H4 (cell line): Measurements from ENCODE around the gene MTG2. TPM values are rescaled to one million over a fixed set of nuclear protein-coding genes. Genes with fewer than 3 reads are reported as not detected.

ENCODE experiments used
- DNase-seq: peaks from one replicate; pipeline ENCODE4 v3.0.0-alpha.2; 2015; ENCODE audit warnings: low spot score
- total RNA-seq: library from RNA; depleted of rRNA; stranded (reverse); fragments of >200 nt; shearing (Covaris generic); gene quantifications from 2 replicates; pipeline ENCODE4 v1.2.3, GENCODE V29; 2014

The MTG2 gene
- total RNA-seq, 1 experiment from 2014 or later = 13.3 TPM

- DNase-seq = no peak
Observed at GRCh38 chr20:62203378-62204030, 20.7 kb downstream of the MTG2 start.

GRCh38 chr20:62205618-62206387 lies 23.0 kb downstream of the MTG2 start:
- DNase-seq = no peak

- no peak for DNase-seq
Observed at GRCh38 chr20:62206388-62206775, 23.6 kb downstream of the MTG2 start.

- DNase-seq = no peak
Observed at GRCh38 chr20:62208061-62208794, 25.4 kb downstream of the MTG2 start.

- DNase-seq = no peak
Observed at GRCh38 chr20:62208795-62209755, 26.2 kb downstream of the MTG2 start.

GRCh38 chr20:62209850-62210495 lies 27.1 kb downstream of the MTG2 start:
- no peak for DNase-seq

GRCh38 chr20:62210496-62210855 lies 27.6 kb downstream of the MTG2 start:
- DNase-seq = no peak

- DNase-seq = no peak
Observed at GRCh38 chr20:62211216-62211615, 28.4 kb downstream of the MTG2 start.

- no peak for DNase-seq
Observed at GRCh38 chr20:62211769-62212288, 29.0 kb downstream of the MTG2 start.

- DNase-seq = no peak
Observed at GRCh38 chr20:62212299-62212698, 29.5 kb downstream of the MTG2 start.

GRCh38 chr20:62214067-62214466 lies 31.2 kb downstream of the MTG2 start:
- no peak for DNase-seq

GRCh38 chr20:62215020-62215990 lies 32.5 kb downstream of the MTG2 start:
- DNase-seq = no peak

GRCh38 chr20:62215991-62216635 lies 33.3 kb downstream of the MTG2 start:
- DNase-seq = no peak

- no peak for DNase-seq
Observed at GRCh38 chr20:62216636-62217566, 34.1 kb downstream of the MTG2 start.

- DNase-seq = no peak
Observed at GRCh38 chr20:62217913-62218773, 35.3 kb downstream of the MTG2 start.

- DNase-seq = no peak
Observed at GRCh38 chr20:62219101-62219991, 36.5 kb downstream of the MTG2 start.
